Urinary bladder (tissue), 4 donors: ENCODE results near the gene GPR135. TPM values are rescaled to one million over a fixed set of nuclear protein-coding genes. Genes with fewer than 3 reads are reported as not detected.

Experiments used
- DNase-seq: peaks from one replicate; pipeline ENCODE4 v3.0.0-alpha.2; 2015; ENCODE audit errors: extremely low spot score
- H3K27ac ChIP-seq: one replicate; pipeline ENCODE4 v1.5.1; 2013; ENCODE audit warnings: low read depth, mild to moderate bottlenecking, moderate library complexity
- H3K36me3 ChIP-seq: one replicate; pipeline ENCODE4 v1.6.1; 2013; ENCODE audit warnings: mild to moderate bottlenecking, moderate library complexity; ENCODE audit not compliant: insufficient read depth
- H3K4me1 ChIP-seq: one replicate; pipeline ENCODE4 v1.6.1; 2013; ENCODE audit warnings: mild to moderate bottlenecking, moderate library complexity; ENCODE audit not compliant: insufficient read depth
- H3K4me3 ChIP-seq: one replicate; pipeline ENCODE4 v1.5.1; 2013; ENCODE audit warnings: low read depth, low read length
- WGBS: extraction: QIAGEN DNeasy Blood & Tissue Kit; methylation state at CpG from one replicate; pipeline ENCODE4 v1.1.7; 2013; 5-methylcytosine and 5-hydroxymethylcytosine counted together
- polyA plus RNA-seq: library from polyadenylated mRNA; stranded (reverse); fragments of 200-250 nt; gene quantifications from one replicate; pipeline ENCODE4 v1.2.3, GENCODE V29; 2013
- total RNA-seq: library from RNA; depleted of rRNA; stranded (reverse); fragments of >200 nt; gene quantifications from one replicate; pipeline ENCODE4 v1.2.3, GENCODE V29; 2014
- donor health status: healthy with polysubstance abuse.
- donor health status: healthy.

GPR135 gene
- total and polyA plus RNA-seq, 2 donors, result 3.1 to 9.7 TPM

GRCh38 chr14:59424341-59425071, 40.7 kb downstream of the GPR135 start:
- Histone ChIP-seq H3K36me3 (no peaks in the 10 kb centered on the region), H3K27ac (no peak overlapping the region), H3K4me3 (no peak overlapping the region), H3K4me1 (no peaks in the 10 kb centered on the region)
- 57% methylated on average over 4 of the region's 4 CpGs for WGBS
- DNase-seq, result no peak

- no peak for DNase-seq
- no peaks in the 10 kb centered on the region for H3K36me3 ChIP-seq
- no peak overlapping the region for H3K27ac ChIP-seq
- H3K4me1 ChIP-seq, result no peaks in the 10 kb centered on the region
- H3K4me3 ChIP-seq, result no peak overlapping the region
- WGBS, result 84% methylated on average over 7 of the region's 7 CpGs
Measured at GRCh38 chr14:59422069-59422881, 42.9 kb downstream of the GPR135 start.

- no peaks in the 10 kb centered on the region for H3K4me1 ChIP-seq
- no peak for DNase-seq
- H3K36me3 ChIP-seq, result no peaks in the 10 kb centered on the region
- H3K27ac ChIP-seq, result no peak overlapping the region
- no peak overlapping the region for H3K4me3 ChIP-seq
- WGBS, result 44% methylated on average over 2 of the region's 2 CpGs
Measured at GRCh38 chr14:59419303-59419702, 45.9 kb downstream of the GPR135 start.

GRCh38 chr14:59417311-59417710, 47.9 kb downstream of the GPR135 start:
- no peak overlapping the region for H3K27ac ChIP-seq
- no peaks in the 10 kb centered on the region for H3K36me3 ChIP-seq
- H3K4me1 ChIP-seq, result no peaks in the 10 kb centered on the region
- H3K4me3 ChIP-seq, result no peak overlapping the region
- WGBS, result 69% methylated on average over 6 of the region's 6 CpGs
- no peak for DNase-seq

GRCh38 chr14:59415836-59416602, 49.2 kb downstream of the GPR135 start:
- Histone ChIP-seq H3K27ac (no peak overlapping the region), H3K4me3 (no peak overlapping the region), H3K4me1 (no peaks in the 10 kb centered on the region), H3K36me3 (no peaks in the 10 kb centered on the region)
- WGBS, result 86% methylated on average over 5 of the region's 5 CpGs
- no peak for DNase-seq

Other genes starting within 250 kb of the GPR135 start
- 58.3 TPM for gene L3HYPDH, start 19.0 kb upstream of the GPR135 start, total RNA-seq
- 17.4 TPM for gene L3HYPDH, start 19.0 kb upstream of the GPR135 start, polyA plus RNA-seq
- 111 TPM for gene JKAMP, start 19.1 kb upstream of the GPR135 start, total RNA-seq
- gene JKAMP, start 19.1 kb upstream of the GPR135 start, polyA plus RNA-seq, result 41.3 TPM
- 0.74 TPM for gene CCDC175, start 111.4 kb upstream of the GPR135 start, total RNA-seq
- not detected for gene CCDC175, start 111.4 kb upstream of the GPR135 start, polyA plus RNA-seq